Colon (tissue), 2 donors: ENCODE results near the gene RNLS.
"Not testable (repeated sequence)": the region's sequence is repeated elsewhere in the genome, so short reads cannot be mapped to it uniquely, and the experiment has no call there.

Experiments used
- FAIRE-seq: peaks from 2 replicates; lab custom pipeline; 2012; peaks lifted over from hg19 to GRCh38; lab: Jason Lieb, UNC
- donor health status: control.
- donor health status: control.

Gene RNLS

GRCh38 chr10:88522715-88523114, 60.4 kb downstream of the RNLS start:
- FAIRE-seq: no peak

GRCh38 chr10:88521791-88522190, 61.3 kb downstream of the RNLS start:
- FAIRE-seq: no peak

- no peak for FAIRE-seq
Measured at GRCh38 chr10:88515235-88515634, 67.9 kb downstream of the RNLS start.

GRCh38 chr10:88512599-88512998, 70.5 kb downstream of the RNLS start:
- no peak for FAIRE-seq

- FAIRE-seq: no peak
Measured at GRCh38 chr10:88508796-88509195, 74.3 kb downstream of the RNLS start.

GRCh38 chr10:88507826-88508453, 75.2 kb downstream of the RNLS start:
- no peak for FAIRE-seq

- no peak for FAIRE-seq
Measured at GRCh38 chr10:88507404-88507803, 75.7 kb downstream of the RNLS start.

GRCh38 chr10:88505680-88506215, 77.4 kb downstream of the RNLS start:
- FAIRE-seq: no peak

- no peak for FAIRE-seq
Measured at GRCh38 chr10:88505265-88505664, 77.9 kb downstream of the RNLS start.

- no peak for FAIRE-seq
Measured at GRCh38 chr10:88500656-88501055, 82.5 kb downstream of the RNLS start.

- no peak for FAIRE-seq
Measured at GRCh38 chr10:88499569-88500470, 83.3 kb downstream of the RNLS start.

- FAIRE-seq: no peak
Measured at GRCh38 chr10:88497913-88498312, 85.2 kb downstream of the RNLS start.

GRCh38 chr10:88494537-88494936, 88.6 kb downstream of the RNLS start:
- no peak for FAIRE-seq

- FAIRE-seq: no peak
Measured at GRCh38 chr10:88493691-88494483, 89.2 kb downstream of the RNLS start.

- FAIRE-seq: no peak
Measured at GRCh38 chr10:88491314-88491713, 91.8 kb downstream of the RNLS start.

- FAIRE-seq: no peak
Measured at GRCh38 chr10:88490231-88490980, 92.7 kb downstream of the RNLS start.

GRCh38 chr10:88489107-88489506, 94.0 kb downstream of the RNLS start:
- no peak for FAIRE-seq

GRCh38 chr10:88486816-88487215, 96.3 kb downstream of the RNLS start:
- FAIRE-seq: not testable (repeated sequence)

- FAIRE-seq: no peak
Measured at GRCh38 chr10:88482220-88482619, 100.9 kb downstream of the RNLS start.

- no peak for FAIRE-seq
Measured at GRCh38 chr10:88478256-88478655, 104.9 kb downstream of the RNLS start.

GRCh38 chr10:88477343-88478085, 105.6 kb downstream of the RNLS start:
- no peak for FAIRE-seq
